Activated naive CD4-positive, alpha-beta T cell treated with Interleukin-2 at 50 U/mL for 16 hours (primary cell): ENCODE data around the gene PKMYT1.
"Not testable (repeated sequence)": the region's sequence is repeated elsewhere in the genome, so short reads cannot be mapped to it uniquely, and the experiment has no call there.

ENCODE experiments used
- DNase-seq: peaks from one replicate; pipeline ENCODE4 v3.0.0-alpha.2; 2020

Gene PKMYT1

DNA sequence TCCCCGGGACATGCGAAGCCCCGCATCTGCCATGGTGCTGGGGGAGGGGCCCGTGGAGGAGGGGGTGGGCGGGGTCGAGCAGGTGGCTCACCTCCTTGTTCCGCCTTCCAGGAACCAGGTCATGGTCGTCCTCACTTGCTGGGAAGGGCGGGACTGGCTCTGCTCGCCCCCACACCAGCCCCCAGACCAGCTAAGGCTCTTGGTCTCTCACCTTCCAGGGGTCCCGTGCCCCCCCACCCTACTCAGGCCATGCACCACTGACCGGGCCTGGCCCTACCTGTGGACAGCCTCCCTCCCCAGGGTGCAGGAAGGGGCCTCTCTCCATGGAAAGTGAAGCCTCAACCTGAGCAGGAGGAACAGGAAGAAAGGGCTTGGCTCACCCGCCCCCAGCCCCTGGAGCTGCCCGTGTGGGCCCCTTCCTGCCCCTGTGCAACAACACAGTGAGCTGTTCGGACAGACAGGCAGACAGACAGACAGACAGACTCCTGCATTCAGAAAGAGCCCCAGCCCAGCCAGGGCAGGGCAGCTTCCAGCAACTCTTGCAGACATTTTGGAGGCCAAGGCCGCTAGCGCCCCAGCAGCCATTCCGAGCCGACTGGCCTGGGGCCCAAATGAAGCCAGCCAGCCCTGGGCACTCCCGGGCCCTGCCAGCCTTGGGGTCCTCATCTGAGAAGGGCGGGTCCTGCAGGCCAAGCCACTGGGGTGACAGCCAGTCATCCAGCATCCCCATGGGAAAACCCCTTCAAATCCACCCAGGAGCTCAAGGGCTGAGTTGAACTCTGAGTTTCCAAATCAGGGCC, 24.3 kb downstream of the PKMYT1 start:
- DNase-seq, result no peak

DNA sequence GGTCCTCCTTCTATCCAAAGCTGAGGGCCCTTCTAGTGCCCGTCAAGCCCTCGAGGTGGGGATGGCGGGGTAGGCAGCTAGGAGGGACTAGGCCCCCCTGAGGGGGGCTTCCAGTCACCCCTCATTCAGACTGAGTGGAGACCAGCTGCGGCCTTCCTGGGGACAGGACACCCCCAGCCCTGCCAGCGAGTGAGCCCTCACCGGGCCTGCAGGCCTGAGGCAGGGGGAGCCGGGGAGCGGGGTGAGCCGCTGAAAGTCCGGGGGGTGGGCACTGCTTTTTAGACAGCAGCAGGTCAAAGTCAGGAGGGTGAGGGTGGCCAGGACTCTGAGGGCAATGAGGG, 24.8 kb downstream of the PKMYT1 start:
- DNase-seq, result no peak

DNA sequence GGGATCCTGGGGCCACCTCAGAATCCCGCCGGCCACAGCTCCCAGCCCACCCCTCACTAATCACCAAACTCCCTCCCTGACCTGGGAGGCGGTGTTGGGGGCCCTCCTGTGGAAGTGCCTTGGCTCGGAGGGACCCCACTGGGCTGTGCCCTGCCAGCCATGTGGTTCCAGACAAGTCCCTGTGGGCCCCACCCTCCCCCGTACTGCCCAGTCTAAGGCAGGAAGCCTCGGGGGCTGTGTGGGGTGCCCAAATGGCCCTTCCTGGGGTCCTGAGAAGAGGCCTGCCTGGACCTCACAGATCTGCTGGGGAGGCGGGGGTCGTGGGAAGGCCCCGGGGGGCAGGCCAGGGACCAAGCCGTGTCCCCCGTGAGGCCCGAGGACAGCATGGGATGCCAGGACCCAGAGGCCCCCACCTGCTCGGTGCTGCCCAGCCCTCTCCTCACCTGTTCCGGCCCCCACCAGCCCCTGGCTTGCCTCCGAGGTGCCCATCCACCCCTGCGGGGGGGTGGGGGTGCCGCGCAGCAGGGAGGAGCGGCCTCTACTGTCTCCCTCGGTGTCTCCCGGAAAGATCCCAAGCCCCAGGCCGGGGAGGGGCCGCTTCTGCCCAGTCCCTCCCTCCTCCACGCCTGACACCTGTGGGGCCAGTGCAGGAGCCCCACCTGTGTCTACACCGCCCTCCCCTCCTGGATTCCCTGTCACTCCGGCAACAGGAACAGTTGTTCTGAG, 25.4 kb downstream of the PKMYT1 start:
- DNase-seq, result no peak

DNA sequence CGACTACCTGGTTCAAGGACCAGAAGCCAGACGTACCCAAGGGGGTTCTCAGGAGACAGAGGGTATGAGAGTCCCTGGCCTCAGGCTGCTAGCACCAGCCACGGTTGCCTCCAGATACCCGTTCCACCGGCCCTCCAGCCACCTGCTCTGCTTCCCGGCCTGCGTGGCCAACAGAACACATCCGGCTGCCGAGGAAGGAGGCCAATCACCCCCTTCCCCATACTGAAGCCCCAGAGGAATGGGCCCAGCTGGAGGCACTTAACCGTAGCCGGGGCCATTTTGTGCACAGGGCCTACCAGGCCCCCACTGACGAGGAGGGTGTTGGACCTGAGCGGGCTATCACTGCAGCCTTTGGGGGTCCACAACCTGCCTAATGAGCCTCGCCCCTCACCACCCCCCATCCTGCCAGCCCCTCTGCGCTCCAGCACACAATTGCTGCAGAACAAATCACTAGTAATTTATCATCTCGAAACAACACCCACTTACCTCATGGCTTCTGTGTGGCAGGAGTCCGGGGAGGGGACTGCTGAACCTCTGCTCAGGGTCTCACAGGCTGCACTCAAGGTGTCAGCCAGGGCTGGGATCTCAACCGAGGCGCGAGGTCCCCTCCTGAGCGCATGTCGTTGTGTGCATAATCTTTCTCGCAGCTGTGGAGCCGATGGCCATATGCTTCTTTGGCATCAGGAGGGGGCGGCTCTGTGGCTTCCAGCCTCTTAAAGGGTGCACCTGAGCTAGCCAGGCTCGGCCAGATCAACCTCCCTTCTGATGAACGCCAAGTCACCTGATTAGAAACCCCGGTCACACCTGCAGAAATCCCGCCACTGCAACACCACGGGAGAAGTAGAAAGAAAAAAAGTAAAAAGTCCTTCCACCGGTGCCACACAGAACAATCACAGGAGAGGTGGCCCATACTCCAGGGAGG, 26.3 kb downstream of the PKMYT1 start:
- DNase-seq, result no peak

DNA sequence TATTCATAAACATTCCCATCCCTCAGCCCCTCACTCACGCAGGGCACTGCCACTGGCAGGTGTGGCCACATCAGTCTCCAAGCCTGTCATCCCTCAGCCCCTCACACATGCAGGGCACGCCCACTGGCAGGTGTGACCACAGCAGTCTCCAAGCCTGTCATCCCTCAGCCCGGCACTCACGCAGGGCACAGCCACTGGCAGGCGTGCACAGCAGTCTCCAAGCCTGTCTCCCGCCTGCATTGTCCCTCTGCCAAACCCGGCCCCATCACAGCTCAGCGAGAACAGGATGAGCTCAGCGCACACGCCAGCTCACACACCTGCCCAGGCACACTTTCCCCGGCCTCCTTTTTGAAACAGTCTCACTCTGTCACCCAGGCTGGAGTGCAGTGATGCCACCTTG, 27.6 kb downstream of the PKMYT1 start:
- no peak for DNase-seq

DNA sequence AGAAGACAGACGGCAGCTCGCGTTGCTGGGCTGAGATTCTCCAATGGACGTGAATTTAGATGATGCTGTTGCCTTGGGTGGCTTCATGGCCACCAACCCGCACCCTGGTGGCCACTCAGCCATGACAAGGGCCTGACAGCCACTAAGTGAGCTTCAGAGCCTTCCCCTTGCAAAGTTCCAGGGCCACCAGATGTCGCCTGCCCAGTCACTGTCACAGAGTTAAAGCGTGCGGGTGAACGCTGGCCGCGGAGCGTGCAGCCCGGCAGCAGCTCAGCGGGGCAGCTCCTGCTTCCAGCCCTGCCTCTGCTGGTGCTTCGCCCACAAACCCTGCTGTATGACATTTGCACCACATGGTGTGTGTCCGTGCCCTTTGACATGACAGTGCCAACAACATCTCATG, 29.5 kb downstream of the PKMYT1 start:
- DNase-seq, result no peak

DNA sequence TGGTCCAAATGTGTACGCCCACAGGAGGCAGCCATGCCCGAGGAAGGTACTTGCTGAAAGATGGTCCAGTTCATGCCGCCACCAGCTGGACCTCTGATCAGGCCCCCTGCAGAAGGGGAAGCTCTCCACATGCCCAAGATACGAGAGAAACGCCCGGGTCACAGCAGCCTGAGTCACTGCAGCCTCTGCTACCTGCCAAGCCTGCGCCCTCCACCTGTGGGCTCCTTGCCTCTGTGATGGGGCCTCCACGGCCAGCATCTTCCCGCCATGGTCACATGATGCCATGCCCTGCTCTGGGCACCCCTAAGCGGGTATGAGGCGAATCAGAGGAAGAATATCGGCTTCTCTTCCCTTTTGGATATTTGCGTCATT, 29.9 kb downstream of the PKMYT1 start:
- no peak for DNase-seq

DNA sequence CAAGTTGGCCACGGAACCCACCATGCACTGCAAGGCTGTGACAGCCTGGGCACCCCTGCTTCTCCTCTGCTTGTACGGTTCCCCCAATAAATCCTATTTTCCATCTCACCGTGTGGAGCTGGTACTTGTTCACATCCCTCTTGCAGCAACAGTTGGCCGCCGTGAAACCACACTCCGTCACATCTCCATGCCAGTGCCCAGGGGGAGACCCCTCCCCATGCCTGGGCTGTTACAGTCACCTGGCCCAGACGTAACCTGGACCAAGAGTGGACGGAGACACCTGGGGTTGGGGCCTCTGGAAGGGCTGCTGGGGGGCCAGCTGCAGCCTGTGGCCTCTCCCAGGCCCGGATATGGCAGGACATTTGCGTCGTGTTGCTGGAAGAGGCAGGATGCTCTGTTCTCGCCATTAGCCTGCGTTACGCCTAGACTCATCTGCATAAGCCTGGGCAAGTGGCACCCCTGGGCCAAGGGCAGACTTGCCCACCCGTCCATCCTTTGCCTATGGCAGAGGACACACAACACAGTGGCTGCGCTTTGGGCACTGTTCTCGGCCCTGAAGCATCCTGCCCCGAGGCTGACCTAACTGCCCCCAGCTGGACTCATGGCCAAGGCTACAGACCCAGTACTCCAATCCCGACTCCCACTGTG, 30.4 kb downstream of the PKMYT1 start:
- DNase-seq, result no peak

DNA sequence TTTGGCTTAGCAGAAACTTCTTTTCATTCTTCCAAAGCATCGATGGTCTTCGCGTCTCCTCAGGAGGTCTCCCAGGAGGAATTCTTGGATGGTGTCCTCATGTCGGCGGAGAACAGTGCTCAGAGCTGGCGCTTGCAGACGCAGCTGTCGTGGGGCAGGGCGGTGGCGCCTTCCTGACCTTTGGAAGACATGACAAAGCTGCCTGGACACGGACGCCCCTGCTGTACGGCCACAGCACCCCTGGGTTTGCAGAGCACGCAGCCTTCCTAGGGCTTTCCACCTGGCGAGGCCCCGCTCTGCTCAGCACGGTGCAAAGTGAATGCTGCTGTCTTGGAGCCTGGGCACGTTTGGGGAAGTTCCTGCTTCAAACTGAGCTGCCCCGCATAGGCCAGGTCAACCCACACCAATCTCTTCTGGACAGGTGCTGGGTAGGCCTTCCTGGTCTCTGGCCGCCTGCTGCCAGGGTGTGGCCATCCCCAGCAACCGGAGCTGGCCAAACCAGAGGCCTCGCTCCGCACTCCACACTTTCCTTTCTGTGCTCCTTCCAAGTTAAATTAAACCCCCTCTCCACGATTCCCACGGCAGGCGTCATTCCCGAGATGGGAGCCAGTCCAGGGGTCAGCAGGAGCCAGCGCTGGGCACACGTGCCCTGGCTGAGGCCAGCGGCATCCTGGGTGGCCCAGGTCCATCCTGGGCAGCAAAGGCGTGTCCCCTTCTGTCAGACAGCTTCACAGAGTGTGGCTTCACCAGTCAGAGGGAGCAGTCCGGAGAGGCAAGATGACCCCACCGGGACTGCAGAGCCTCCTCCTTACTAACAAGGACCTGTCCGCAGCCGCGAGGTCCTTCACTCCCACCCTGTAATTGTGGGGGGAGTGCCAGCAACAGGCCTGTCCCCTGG, 31.2 kb downstream of the PKMYT1 start:
- no peak for DNase-seq

DNA sequence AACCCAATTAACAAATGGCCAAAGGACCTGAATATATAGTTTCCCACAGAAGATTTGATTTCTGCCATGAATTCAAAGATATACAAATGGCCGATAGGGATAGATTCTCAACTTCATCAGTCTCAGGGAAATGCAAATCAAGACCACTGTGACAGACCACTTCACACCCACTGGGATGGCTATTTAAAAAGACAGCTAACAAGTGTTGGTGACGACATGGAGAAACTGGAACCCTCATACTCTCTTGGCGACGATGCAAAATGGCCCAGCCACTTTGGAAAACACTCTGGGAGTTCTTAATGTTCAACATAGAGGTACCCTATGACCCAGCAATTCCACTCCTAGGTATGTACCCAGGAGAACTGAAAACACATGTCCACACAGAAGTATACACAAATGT, 33.6 kb downstream of the PKMYT1 start:
- no peak for DNase-seq

DNA sequence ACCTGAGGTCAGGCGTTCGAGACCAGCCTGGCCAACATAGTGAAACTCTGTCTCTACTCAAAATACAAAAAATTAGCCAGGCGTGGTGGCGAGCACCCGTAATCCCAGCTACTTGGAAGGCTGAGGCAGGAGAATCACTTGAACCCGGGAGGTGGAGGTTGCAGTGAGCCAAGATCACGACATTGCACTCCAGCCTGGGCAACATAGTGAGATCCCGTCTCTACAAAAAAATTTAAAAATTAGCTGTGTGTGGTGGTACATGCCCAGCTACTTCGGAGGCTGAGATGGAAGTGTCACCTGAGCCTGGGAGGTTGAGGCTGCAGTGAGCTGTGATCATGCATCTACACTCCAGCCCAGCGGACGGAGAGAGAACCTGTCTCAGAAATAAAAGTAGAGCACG, 36.5 kb downstream of the PKMYT1 start:
- not testable (repeated sequence) for DNase-seq

DNA sequence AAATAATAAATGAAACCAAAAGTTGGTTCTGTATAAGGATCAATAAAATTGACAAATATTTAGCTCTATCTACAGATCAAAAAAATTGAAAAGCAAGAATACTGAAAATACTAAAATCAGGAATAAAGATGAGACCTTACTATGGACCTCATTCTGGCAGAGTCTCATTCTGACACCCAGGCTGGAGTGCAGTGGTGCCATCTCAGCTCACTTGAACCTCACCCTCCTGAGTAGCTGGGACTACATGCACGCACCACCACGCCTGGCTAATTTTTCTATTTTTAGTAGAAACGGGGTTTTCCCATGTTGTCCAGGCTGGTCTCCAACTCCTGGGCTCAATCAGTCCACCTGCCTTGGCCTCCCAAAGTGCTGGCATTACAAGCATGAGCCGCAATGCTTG, 38.2 kb downstream of the PKMYT1 start:
- DNase-seq, result no peak

DNA sequence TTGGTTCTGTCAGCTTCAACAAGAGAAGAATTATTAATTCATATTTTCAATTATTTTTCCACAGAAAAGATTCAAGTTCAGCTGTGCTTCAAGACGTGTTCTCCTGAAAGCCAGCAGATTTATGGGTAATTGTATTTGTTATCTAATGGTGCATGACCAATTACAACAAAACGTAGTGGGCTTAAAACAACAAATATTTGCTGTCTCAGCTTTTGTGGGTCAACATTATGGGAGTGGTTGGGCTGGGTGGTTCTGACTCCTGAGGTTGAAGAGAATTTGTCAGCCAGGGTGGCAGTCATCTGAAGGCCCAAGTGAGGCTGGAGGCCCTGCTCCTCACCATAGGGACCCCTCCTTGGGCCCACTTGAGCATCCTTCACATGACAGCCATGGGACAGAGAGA, 40.3 kb downstream of the PKMYT1 start:
- DNase-seq, result no peak

DNA sequence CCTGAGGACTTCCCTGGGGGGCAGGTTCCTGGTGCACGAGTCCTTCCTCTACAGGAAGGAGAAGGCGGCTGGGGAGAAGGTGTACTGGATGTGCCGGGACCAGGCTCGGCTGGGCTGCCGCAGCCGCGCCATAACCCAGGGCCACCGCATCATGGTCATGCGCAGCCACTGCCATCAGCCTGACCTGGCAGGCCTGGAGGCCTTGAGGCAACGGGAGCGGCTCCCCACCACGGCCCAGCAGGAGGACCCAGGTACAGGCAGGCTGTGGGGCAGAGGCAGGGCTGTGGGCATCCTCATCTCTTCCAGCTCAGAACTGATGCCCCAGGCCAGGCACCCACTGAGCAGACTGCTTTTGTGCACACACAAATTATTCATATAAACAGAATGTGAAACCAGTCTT, 42.0 kb downstream of the PKMYT1 start:
- DNase-seq, result no peak

DNA sequence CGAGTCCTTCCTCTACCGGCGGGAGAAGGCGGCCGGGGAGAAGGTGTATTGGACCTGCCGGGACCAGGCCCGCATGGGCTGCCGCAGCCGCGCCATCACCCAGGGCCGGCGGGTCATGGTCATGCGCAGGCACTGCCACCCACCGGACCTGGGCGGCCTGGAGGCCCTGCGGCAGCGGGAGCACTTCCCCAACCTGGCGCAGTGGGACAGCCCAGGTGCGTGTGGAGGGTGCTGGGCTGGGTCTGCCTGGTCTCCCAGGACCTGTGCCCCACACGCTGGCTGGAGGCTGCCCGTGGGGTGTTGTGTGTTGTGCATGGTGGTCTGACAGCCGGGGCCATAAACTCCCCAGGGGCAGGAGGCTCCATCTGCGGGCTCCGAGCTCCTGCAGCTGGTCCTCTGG, 43.1 kb downstream of the PKMYT1 start:
- DNase-seq, result no peak

DNA sequence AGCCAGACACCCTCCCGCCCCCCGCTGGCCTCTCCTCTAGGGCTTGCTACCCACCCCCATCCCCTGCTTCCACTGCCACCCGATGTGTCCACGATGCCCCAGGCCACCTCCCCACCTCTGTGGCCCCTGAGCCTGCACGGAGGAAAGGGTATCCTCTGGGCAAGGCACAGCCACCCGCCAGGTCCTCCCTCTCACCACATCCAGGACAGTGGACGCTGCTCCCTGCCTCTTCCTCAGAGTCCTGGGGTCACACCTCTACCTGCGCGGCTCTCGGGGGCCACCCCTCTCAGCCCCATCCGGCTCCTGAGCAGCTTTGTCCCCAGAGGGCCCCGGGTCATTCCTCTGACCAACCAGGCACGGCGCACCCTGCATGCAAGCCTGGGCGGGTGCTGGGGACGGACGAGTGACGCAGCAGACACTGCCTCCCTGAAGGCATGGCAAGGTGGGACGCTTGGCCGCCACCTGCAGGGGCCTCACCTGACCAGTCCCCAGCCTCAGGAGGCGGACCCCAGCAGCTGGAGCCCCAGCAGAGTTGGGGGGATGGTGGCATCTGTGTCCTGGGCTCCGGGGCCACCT, 43.7 kb downstream of the PKMYT1 start:
- DNase-seq, result no peak

DNA sequence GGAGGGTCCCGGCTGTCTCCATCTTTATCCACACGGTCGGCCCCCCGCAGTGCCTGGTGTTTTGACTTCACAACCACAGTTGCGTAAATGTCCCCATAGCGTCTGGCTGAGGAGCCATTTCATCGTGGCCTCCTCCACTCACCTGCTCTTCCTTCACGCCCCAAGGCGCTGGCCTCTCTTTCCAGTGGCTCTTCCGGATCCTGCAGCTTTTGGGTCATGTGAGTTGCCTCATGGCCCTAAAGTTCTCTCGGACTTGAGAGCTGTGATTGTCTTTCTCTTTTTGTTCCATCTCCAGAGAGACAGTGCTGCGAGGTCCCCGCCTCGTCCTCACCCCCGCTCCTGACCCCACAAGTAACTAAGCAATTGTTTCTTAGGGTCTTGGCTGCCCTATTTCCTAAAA, 45.8 kb downstream of the PKMYT1 start:
- DNase-seq, result no peak

DNA sequence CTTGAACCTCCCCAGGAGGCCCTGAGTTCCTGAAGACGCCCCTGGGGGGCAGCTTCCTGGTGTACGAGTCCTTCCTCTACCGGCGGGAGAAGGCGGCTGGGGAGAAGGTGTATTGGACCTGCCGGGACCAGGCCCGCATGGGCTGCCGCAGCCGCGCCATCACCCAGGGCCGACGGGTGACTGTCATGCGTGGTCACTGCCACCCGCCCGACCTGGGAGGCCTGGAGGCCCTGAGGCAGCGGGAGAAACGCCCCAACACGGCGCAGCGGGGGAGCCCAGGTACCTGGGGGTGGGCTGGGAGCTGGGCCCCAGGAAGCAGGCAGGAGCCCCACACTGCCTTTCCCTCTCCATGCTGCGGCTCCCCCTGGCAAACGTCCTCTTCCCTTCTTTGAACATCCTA, 46.5 kb downstream of the PKMYT1 start:
- no peak for DNase-seq

DNA sequence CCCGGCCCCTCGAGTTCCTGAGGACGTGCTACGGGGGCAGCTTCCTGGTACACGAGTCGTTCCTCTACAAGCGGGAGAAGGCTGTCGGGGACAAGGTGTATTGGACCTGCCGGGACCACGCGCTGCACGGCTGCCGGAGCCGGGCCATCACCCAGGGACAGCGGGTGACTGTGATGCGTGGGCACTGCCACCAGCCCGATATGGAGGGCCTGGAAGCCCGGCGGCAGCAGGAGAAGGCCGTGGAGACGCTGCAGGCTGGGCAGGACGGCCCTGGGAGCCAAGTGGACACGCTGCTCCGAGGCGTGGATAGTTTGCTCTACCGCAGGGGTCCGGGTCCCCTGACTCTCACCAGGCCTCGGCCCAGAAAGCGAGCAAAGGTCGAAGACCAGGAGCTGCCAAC, 47.1 kb downstream of the PKMYT1 start:
- no peak for DNase-seq

DNA sequence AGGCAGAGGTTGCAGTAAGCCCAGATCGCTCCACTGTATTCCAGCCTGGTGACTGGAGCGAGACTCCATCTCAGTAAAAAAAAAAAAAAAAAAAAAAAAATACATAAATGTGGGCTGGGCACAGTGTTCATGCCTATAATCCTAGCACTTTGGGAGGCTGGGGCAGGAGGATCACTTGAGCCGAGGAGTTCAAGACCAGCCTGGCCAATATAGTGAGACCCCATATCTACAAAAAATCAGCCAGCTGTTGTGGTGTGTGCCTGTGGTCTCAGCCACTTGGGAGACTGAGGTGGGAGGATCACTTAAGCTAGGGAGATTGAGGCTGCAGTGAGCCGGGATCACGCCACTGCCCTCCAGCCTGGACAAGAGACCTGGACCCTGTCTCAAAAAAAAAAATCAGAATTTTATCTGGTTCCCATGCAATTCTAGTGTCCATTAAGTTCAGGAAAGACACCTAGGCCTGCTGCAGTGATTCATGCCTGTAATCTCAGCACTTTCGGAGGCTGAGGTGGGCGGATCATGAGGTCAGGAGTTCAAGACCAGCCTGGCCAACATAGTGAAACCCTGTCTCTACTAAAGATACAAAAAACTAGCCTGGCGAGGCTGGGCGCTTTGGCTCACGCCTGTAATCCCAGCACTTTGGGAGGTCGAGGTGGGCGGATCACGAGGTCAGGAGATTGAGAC, 48.9 kb downstream of the PKMYT1 start:
- not testable (repeated sequence) for DNase-seq

DNA sequence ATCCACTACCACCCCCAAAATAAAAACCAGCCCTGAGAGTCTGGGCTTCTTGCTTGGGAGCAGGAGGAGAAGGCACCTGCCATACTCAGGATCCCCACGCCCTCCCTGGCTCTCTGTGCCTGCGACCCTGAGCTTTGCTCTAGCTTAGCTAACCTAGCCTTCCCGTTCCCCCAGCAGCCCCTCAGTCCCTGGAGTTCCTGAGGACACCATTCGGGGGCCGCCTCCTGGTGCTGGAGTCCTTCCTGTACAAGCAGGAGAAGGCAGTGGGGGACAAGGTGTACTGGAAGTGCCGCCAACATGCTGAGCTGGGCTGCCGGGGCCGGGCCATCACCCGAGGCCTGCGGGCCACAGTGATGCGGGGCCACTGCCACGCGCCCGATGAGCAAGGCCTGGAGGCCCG, 50.0 kb downstream of the PKMYT1 start:
- DNase-seq, result no peak
